IMR-90 (cell line): Measurements from ENCODE around the gene IGF2BP3.

Experiments used
- CHD1 ChIP-seq: IDR thresholded peaks from 2 replicates; pipeline ENCODE4 v1.6.1; 2012; ENCODE audit warnings: low read depth, low read length, improper control_type of control experiment
- RAD21 ChIP-seq: IDR thresholded peaks from 2 replicates; pipeline ENCODE4 v1.6.1; 2012; ENCODE audit warnings: low read length, improper control_type of control experiment
- TF ChIP-seq, protein P1 (sequence below): conservative IDR thresholded peaks from 2 replicates; pipeline ENCODE4 v1.5.1; 2012; ENCODE audit warnings: mild to moderate bottlenecking, low read depth, low read length, improper control_type of control experiment

DNA sequence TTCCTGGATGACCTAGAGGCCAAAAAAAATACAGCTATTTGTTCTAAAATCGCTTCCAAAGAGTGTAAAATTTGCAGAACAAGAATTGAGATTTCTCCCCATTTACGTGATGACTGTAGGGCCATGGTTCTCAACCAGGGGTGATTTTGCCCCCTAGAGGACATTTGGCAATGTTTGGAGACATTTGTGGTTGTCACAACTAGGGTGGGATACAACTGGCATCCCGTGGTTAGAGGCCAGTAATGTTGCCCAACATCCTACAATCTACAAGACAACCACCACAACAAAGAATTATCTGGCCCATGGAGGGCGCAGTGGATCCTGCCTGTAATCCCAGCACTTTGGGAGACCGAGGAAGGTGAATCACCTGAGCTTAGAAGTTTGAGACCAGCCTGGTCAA, 193.9 kb downstream of the IGF2BP3 start:
- TF ChIP-seq CHD1, result no peak
- TF ChIP-seq, protein P1, sequence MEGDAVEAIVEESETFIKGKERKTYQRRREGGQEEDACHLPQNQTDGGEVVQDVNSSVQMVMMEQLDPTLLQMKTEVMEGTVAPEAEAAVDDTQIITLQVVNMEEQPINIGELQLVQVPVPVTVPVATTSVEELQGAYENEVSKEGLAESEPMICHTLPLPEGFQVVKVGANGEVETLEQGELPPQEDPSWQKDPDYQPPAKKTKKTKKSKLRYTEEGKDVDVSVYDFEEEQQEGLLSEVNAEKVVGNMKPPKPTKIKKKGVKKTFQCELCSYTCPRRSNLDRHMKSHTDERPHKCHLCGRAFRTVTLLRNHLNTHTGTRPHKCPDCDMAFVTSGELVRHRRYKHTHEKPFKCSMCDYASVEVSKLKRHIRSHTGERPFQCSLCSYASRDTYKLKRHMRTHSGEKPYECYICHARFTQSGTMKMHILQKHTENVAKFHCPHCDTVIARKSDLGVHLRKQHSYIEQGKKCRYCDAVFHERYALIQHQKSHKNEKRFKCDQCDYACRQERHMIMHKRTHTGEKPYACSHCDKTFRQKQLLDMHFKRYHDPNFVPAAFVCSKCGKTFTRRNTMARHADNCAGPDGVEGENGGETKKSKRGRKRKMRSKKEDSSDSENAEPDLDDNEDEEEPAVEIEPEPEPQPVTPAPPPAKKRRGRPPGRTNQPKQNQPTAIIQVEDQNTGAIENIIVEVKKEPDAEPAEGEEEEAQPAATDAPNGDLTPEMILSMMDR, result no peak; the same call in 1 of the 2 replicates
- TF ChIP-seq RAD21, result no peak
